ACC112 (cell line): ENCODE data around the gene ZNF107.
"Not testable (repeated sequence)": the region's sequence is repeated elsewhere in the genome, so short reads cannot be mapped to it uniquely, and the experiment has no call there.

ENCODE experiments used
- H2AFZ ChIP-seq: fragments of 200-600 bp; sonication (generic); one replicate; pipeline ENCODE4 v1.6.0; 2017; ENCODE audit warnings: antibody characterized with exemption, low read length; ENCODE audit not compliant: unreplicated experiment
- H3K27ac ChIP-seq: fragments of 200-600 bp; sonication (generic); 2 replicates; pipeline ENCODE4 v1.5.1; 2014; ENCODE audit warnings: low read depth, mild to moderate bottlenecking, antibody characterized with exemption, low read length, moderate library complexity
- H3K27me3 ChIP-seq: fragments of 200-600 bp; sonication (generic); 2 replicates; pipeline ENCODE4 v1.6.1; 2014; ENCODE audit warnings: mild to moderate bottlenecking, antibody characterized with exemption, low read length, moderate library complexity, mixed read lengths; ENCODE audit not compliant: insufficient read depth
- H3K36me3 ChIP-seq: fragments of 200-600 bp; sonication (generic); 2 replicates; pipeline ENCODE4 v1.6.1; 2016; ENCODE audit warnings: mild to moderate bottlenecking, antibody characterized with exemption, low read length, moderate library complexity, mixed read lengths; ENCODE audit not compliant: insufficient read depth
- H3K4me1 ChIP-seq: fragments of 200-600 bp; sonication (generic); one replicate; pipeline ENCODE4 v1.6.1; 2016; ENCODE audit warnings: low read length, mixed read lengths; ENCODE audit not compliant: insufficient read depth, unreplicated experiment, control insufficient read depth
- H3K4me3 ChIP-seq: fragments of 200-600 bp; sonication (generic); 2 replicates; pipeline ENCODE4 v1.5.1; 2014; ENCODE audit warnings: mild to moderate bottlenecking, low read depth, low read length
- H3K79me2 ChIP-seq: fragments of 200-600 bp; sonication (generic); one replicate; pipeline ENCODE4 v1.6.0; 2016; ENCODE audit warnings: low read length; ENCODE audit not compliant: control insufficient read depth, unreplicated experiment, insufficient read depth

ZNF107 gene

DNA sequence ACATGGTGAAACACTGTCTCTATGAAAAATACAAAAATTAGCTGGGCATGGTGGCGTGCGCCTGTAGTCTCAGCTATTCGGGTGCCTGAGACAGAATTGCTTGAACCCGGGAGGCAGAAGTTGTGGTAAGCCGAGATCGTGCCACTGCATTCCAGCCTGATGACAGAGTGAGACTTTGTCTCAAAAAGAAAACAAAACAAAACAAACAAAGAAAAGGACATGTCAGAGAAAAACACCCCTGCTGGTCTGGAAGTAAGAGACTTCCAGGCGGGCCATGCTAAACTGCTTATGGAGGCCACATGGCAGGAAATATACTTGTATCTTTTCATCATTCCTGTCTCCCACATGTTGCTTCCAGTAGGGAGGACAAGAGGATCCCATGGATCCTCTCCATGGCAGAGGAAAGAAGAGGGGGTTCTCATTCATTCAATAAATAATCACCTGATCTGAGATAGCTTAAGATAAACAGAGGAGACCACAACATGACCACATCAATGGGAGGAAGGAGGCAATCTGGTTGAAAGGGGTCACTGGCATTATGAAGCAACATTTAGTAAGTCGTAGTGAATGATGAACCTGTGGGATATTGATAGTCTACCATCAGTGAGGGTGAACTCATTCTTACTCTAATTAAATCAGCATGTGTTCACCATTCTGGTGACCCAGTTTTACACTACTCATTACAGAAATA is 67.8 kb downstream of the ZNF107 start:
- Histone ChIP-seq H3K4me3 (no peak overlapping the region), H3K27me3 (no peaks in the 10 kb centered on the region), H3K36me3 (no peaks in the 10 kb centered on the region), H3K27ac (no peak overlapping the region), H3K4me1 (no peaks in the 10 kb centered on the region), H3K79me2 (no peaks in the 10 kb centered on the region), H2AFZ (no peak overlapping the region)

DNA sequence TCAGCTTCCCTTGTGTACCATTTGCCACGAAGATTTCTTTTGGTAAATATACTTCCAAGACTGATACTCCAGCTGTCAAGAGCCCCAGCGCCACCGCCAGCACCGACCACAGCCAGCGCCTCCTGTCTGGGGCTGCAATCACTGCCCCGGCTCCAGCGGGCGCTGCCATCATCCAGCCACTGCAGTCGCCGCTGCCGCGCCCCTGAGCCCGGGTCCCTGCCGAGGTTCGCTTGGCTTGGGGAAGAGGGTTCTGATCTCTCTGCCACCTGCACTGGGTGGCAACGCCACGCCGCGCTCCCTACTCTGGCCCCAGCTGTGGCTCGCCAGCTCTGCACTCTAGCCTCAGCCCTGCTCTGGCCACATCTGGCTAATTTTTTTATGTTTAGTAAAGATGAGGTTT is 70.6 kb downstream of the ZNF107 start:
- Histone ChIP-seq H3K79me2 (no peaks in the 10 kb centered on the region), H3K4me3 (no peak overlapping the region), H3K4me1 (no peaks in the 10 kb centered on the region), H2AFZ (no peak overlapping the region), H3K27me3 (no peaks in the 10 kb centered on the region), H3K27ac (no peak overlapping the region), H3K36me3 (no peaks in the 10 kb centered on the region)

DNA sequence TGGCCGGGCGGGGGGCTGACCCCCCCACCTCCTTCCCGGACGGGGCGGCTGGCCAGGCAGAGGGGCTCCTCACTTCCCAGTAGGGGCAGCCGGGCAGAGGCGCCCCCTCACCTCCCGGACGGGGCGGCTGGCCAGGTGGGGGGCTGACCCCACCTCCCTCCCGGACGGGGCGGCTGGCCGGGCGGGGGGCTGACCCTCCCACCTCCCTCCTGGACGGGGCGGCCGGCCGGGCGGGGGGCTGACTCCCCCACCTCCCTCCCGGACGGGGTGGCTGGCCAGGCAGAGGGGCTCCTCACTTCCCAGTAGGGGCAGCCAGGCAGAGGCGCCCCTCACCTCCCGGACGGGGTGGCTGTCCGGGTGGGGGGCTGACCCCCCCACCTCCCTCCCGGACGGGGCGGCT is 72.5 kb downstream of the ZNF107 start:
- not testable (repeated sequence) for H2AFZ ChIP-seq, H3K79me2 ChIP-seq

DNA sequence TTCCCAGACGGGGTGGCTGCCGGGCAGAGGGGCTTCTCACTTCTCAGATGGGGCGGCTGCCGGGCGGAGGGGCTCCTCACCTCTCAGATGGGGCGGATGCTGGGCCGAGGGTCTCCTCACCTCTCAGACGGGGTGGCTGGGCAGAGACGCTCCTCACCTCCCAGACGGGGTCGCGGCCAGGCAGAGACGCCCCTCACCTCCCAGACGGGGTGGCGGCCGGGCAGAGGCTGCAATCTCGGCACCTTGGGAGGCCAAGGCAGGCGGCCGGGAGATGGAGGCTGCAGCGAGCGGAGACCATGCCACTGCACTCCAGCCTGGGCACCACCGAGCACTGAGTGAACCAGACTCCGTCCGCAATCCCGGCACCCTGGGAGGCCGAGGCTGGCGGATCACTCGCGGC is 73.0 kb downstream of the ZNF107 start:
- H3K79me2 ChIP-seq, H3K4me3 ChIP-seq, H3K27ac ChIP-seq, H3K27me3 ChIP-seq, H3K4me1 ChIP-seq, H3K36me3 ChIP-seq, H2AFZ ChIP-seq: not testable (repeated sequence)

More for the DNA sequence above, 72.5 kb downstream of the ZNF107 start:
- H3K36me3 ChIP-seq, H3K27me3 ChIP-seq, H3K4me1 ChIP-seq, H3K27ac ChIP-seq, H3K4me3 ChIP-seq: not testable (repeated sequence)

DNA sequence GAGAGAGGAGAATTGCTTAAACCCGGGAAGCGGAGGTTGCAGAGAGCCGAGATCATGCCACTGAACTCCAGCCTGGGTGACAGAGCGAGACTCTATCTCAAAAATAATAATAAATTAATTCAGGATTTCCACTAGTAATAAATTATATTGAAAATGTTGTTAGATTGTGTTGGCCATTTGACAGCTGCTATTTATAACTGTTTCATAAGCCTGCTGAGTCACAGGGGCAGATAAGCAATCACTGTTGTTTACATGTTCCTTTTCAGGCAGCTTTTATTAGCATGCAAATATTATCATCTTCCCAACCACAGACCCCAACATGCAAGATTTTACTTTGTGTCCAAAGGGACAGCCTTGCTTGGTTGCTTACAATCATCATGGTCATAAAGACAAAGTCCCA is 78.7 kb downstream of the ZNF107 start:
- H2AFZ ChIP-seq, result no peak overlapping the region
- no peaks in the 10 kb centered on the region for H3K36me3 ChIP-seq
- no peaks in the 10 kb centered on the region for H3K27me3 ChIP-seq
- no peak overlapping the region for H3K4me3 ChIP-seq
- no peaks in the 10 kb centered on the region for H3K79me2 ChIP-seq
- no peak overlapping the region for H3K27ac ChIP-seq
- no peaks in the 10 kb centered on the region for H3K4me1 ChIP-seq

DNA sequence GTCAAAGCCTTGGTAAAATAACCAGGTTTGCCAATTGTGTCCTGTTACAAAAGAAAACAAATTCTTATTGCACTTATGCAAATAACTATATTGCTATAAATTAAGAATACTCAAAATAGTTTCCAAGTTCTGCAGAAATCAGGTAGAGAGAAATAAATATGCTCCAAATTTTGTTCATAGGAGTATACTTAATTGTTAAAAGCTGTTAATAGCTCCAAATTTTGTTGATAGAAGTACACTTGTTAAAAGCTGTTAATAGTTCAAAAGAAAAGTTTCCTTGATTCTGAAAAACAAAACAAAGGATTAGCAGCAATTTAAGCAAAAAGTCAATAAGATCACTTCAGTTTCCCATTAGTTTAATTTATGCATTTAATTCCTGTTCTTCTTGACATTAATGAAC is 81.9 kb downstream of the ZNF107 start:
- H3K36me3 ChIP-seq, result no peaks in the 10 kb centered on the region
- H2AFZ ChIP-seq, result no peak overlapping the region
- H3K4me3 ChIP-seq, result no peak overlapping the region
- no peak overlapping the region for H3K27ac ChIP-seq
- H3K27me3 ChIP-seq, result no peaks in the 10 kb centered on the region
- H3K79me2 ChIP-seq, result no peaks in the 10 kb centered on the region
- no peaks in the 10 kb centered on the region for H3K4me1 ChIP-seq

DNA sequence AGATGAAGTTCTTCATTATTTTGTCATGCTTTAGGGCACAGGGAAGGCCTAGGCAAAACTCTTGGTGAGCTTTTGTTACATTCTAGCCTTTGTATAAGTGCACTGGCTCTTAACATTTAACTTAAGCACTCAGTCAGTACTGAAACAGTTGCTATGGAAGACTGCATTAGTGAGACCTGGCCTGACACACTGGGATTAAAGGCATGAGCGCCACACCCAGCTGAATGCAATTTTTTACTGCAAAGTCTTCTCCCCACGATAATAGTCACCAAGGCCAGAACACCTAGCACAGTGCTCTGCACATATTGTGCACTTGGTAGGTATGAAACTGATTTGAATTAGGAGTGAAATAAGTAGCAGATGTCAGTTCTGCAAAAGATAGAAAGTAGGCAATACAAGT is 87.1 kb downstream of the ZNF107 start:
- H3K27me3 ChIP-seq, result no peaks in the 10 kb centered on the region
- no peaks in the 10 kb centered on the region for H3K36me3 ChIP-seq
- H3K79me2 ChIP-seq, result no peaks in the 10 kb centered on the region

DNA sequence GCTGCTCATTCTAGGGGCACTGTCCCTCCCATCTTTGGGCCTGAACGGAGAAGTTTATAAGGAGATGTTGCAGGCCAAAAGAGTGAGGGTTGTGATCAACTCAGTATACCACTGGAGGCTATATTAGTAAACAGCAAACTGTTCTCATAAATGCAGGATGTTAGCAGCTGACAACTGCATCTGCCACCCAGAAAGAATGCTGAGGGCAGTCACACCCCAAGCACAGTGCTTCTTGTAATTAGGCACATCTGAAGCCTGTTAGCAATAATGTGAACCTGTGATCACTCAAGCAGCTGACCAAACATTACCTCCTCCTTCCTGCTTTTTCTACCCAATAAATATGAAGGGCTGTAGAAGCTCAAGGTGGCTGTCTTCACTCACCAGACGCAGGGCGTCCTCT is 89.9 kb downstream of the ZNF107 start:
- H3K4me1 ChIP-seq, result no peaks in the 10 kb centered on the region
- no peak overlapping the region for H2AFZ ChIP-seq
- peaks cover 10% of the 10 kb centered on the region for H3K27me3 ChIP-seq
- no peak overlapping the region for H3K27ac ChIP-seq
- no peaks in the 10 kb centered on the region for H3K36me3 ChIP-seq
- no peak overlapping the region for H3K4me3 ChIP-seq
- H3K79me2 ChIP-seq, result no peaks in the 10 kb centered on the region

More for the DNA sequence above, 87.1 kb downstream of the ZNF107 start:
- Histone ChIP-seq H3K4me1 (no peaks in the 10 kb centered on the region), H3K27ac (no peak overlapping the region), H3K4me3 (no peak overlapping the region), H2AFZ (no peak overlapping the region)

DNA sequence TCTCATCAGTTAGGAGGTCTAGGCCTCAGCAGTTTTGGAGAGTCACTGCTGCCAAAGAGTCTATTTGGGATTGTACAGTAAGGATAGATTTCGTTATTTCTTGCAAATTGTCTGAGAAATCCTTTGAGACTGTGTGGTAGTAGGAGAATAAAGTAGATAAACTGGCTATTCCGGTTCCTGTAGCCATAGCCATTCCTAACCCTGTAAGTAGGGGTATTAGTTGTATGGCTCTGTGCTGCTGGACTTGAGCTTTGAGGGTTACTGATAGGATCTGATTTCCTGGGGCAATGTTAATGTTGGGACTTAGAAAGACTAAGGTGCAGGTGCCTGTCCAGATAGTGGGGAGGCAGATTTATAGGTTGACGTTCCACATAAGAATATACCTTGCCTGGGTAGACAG is 92.2 kb downstream of the ZNF107 start:
- Histone ChIP-seq H3K4me3 (no peak overlapping the region), H3K79me2 (no peaks in the 10 kb centered on the region), H3K4me1 (no peaks in the 10 kb centered on the region)

More for the DNA sequence above, 92.2 kb downstream of the ZNF107 start:
- H3K36me3 ChIP-seq, result no peaks in the 10 kb centered on the region
- H3K27me3 ChIP-seq, result peaks cover 22% of the 10 kb centered on the region
- H3K27ac ChIP-seq, result no peak overlapping the region
- no peak overlapping the region for H2AFZ ChIP-seq
